Activated CD8-positive, alpha-beta memory T cell treated with anti-CD3 and anti-CD28 coated beads for 48 hours (primary cell): ENCODE measurements around the gene SMOC1.

Source experiments
- DNase-seq, 3 experiments: peaks; one replicate each; pipeline ENCODE4 v3.0.0-alpha.2; 2020; ENCODE audit warnings: low read depth in 2 of 3, low spot score in 2 of 3

The SMOC1 gene

GRCh38 chr14:69938751-69939150 lies 59.5 kb downstream of the SMOC1 start:
- no peak for DNase-seq

- DNase-seq = no peak
Observed at GRCh38 chr14:69941768-69942742, 62.8 kb downstream of the SMOC1 start.

GRCh38 chr14:69943084-69943780 lies 64.0 kb downstream of the SMOC1 start:
- DNase-seq = no peak

- DNase-seq = no peak
Observed at GRCh38 chr14:69945347-69945746, 66.1 kb downstream of the SMOC1 start.

- no peak for DNase-seq
Observed at GRCh38 chr14:69945912-69946311, 66.7 kb downstream of the SMOC1 start.

- DNase-seq = no peak
Observed at GRCh38 chr14:69948351-69948750, 69.1 kb downstream of the SMOC1 start.

GRCh38 chr14:69951263-69951662 lies 72.0 kb downstream of the SMOC1 start:
- no peak for DNase-seq

- no peak for DNase-seq
Observed at GRCh38 chr14:69951935-69952334, 72.7 kb downstream of the SMOC1 start.

GRCh38 chr14:69953266-69953915 lies 74.2 kb downstream of the SMOC1 start:
- DNase-seq = no peak

GRCh38 chr14:69955855-69956845 lies 76.9 kb downstream of the SMOC1 start:
- DNase-seq = no peak

- no peak for DNase-seq
Observed at GRCh38 chr14:69956970-69957369, 77.8 kb downstream of the SMOC1 start.

GRCh38 chr14:69957986-69958385 lies 78.8 kb downstream of the SMOC1 start:
- no peak for DNase-seq

- no peak for DNase-seq
Observed at GRCh38 chr14:69959136-69959535, 79.9 kb downstream of the SMOC1 start.

GRCh38 chr14:69960296-69960695 lies 81.1 kb downstream of the SMOC1 start:
- DNase-seq = no peak

GRCh38 chr14:69963966-69964365 lies 84.8 kb downstream of the SMOC1 start:
- DNase-seq = no peak

- DNase-seq = no peak
Observed at GRCh38 chr14:69964841-69965240, 85.6 kb downstream of the SMOC1 start.

- DNase-seq = no peak
Observed at GRCh38 chr14:69968132-69968531, 88.9 kb downstream of the SMOC1 start.

GRCh38 chr14:69968681-69969080 lies 89.5 kb downstream of the SMOC1 start:
- DNase-seq = no peak

GRCh38 chr14:69972755-69973154 lies 93.5 kb downstream of the SMOC1 start:
- no peak for DNase-seq

GRCh38 chr14:69973846-69974245 lies 94.6 kb downstream of the SMOC1 start:
- no peak for DNase-seq

GRCh38 chr14:69979882-69980281 lies 100.7 kb downstream of the SMOC1 start:
- DNase-seq = no peak
